SKM-1 treated with dmso at 0.1 percent for 144 hours (cell line): ENCODE data around the gene MEX3D.

ENCODE experiments used
- DNase-seq: peaks from one replicate; lab custom pipeline; 2025; ENCODE audit not compliant: unreplicated experiment; lab: John Stamatoyannopoulos, UW

MEX3D gene

GRCh38 chr19:1598777-1599459 is 30.8 kb upstream of the MEX3D start:
- no peak for DNase-seq

- DNase-seq: no peak
These were observed 25.3 kb upstream of the MEX3D start for GRCh38 chr19:1593501-1593772.

- peak; percentile 77 for DNase-seq
These were observed 24.8 kb upstream of the MEX3D start, which contains the start of gene MBD3 for GRCh38 chr19:1592755-1593500. Gene MBD3, minus strand, starts transcription at chr19:1592865. Its CDS starts 234 bp downstream, at chr19:1592631.

- DNase-seq: peak; percentile 79
These were observed 24.1 kb upstream of the MEX3D start for GRCh38 chr19:1592024-1592754.

GRCh38 chr19:1591421-1592023 is 23.4 kb upstream of the MEX3D start:
- DNase-seq: no peak

- peak; percentile 16 for DNase-seq
These were observed 22.7 kb upstream of the MEX3D start for GRCh38 chr19:1590641-1591397.

- DNase-seq: no peak
These were observed 19.7 kb upstream of the MEX3D start for GRCh38 chr19:1587872-1588271.

GRCh38 chr19:1585243-1585580 is 17.1 kb upstream of the MEX3D start:
- DNase-seq: no peak

- no peak for DNase-seq
These were observed 16.5 kb upstream of the MEX3D start for GRCh38 chr19:1584500-1585242.

- no peak for DNase-seq
These were observed 14.1 kb upstream of the MEX3D start for GRCh38 chr19:1582201-1582600.

GRCh38 chr19:1580957-1581356 is 12.8 kb upstream of the MEX3D start:
- DNase-seq: no peak

GRCh38 chr19:1580382-1580781 is 12.3 kb upstream of the MEX3D start:
- no peak for DNase-seq

- no peak for DNase-seq
These were observed 11.1 kb upstream of the MEX3D start for GRCh38 chr19:1579222-1579621.

- DNase-seq: no peak
These were observed 9.9 kb upstream of the MEX3D start for GRCh38 chr19:1577929-1578618.

- no peak for DNase-seq
These were observed 9.2 kb upstream of the MEX3D start for GRCh38 chr19:1577090-1577928.

- no peak for DNase-seq
These were observed 8.3 kb upstream of the MEX3D start for GRCh38 chr19:1576242-1577089.

GRCh38 chr19:1575323-1576241 is 7.5 kb upstream of the MEX3D start:
- DNase-seq: no peak
